SK-N-SH (cell line): ENCODE data around the gene MRPS7. TPM values are rescaled to one million over a fixed set of nuclear protein-coding genes. Genes with fewer than 3 reads are reported as not detected.

Experiments
- CTCF ChIA-PET: fragments of 300-600, 350-600 bp; formaldehyde crosslinking; extraction: SDS; loops from one replicate; lab custom pipeline; 2021; lab: Yijun Ruan, JAX
- POLR2A ChIA-PET: fragments of 350-600 bp; sonication (Branson Sonifier 250); formaldehyde crosslinking; extraction: SDS; loops from one replicate; lab custom pipeline; 2020; ENCODE audit warnings: antibody characterized with exemption, inconsistent platforms; lab: Yijun Ruan, JAX
- DNase-seq: peaks from one replicate; pipeline ENCODE4 v3.0.0; 2012
- H2AFZ ChIP-seq: fragments of 200-600 bp; sonication (generic); 2 replicates; pipeline ENCODE4 v1.8.1; 2016; ENCODE audit warnings: antibody characterized with exemption, mild to moderate bottlenecking, low read depth
- H3F3A ChIP-seq: fragments of 200-600 bp; sonication (generic); replicated peaks from 2 replicates; pipeline ENCODE3; 2016; ENCODE audit warnings: antibody characterized with exemption, mild to moderate bottlenecking; ENCODE audit not compliant: insufficient read depth
- H3K27ac ChIP-seq, 2 experiments: fragments of 200-500 bp in 1 of 2; fragments of 200-600 bp in 1 of 2; sonication (Bioruptor generic) in 1 of 2; sonication (generic), shearing (Covaris generic) in 1 of 2; 2 replicates each; pipeline versions ENCODE4 v1.5.1 to v1.6.1; 2014 to 2016; ENCODE audit warnings: low read depth in 2 of 2, inconsistent platforms in 1 of 2, low read length in 1 of 2, mild to moderate bottlenecking in 1 of 2, mixed read lengths in 1 of 2
- H3K27me3 ChIP-seq: fragments of 200-600 bp; sonication (generic), shearing (Covaris generic); 2 replicates; pipeline ENCODE4 v1.6.1; 2016; ENCODE audit warnings: mixed run types; ENCODE audit not compliant: insufficient read depth
- H3K36me3 ChIP-seq, 2 experiments: fragments of 200-500 bp in 1 of 2; fragments of 200-600 bp in 1 of 2; sonication (Bioruptor generic) in 1 of 2; sonication (generic) in 1 of 2; replicated peaks in 1 of 2; 2 replicates each; pipeline versions ENCODE3 to v1.5.1; 2014 to 2016; ENCODE audit warnings: low read length in 1 of 2, mild to moderate bottlenecking in 1 of 2; ENCODE audit not compliant: insufficient read depth in 2 of 2, control insufficient read depth in 1 of 2
- H3K4me1 ChIP-seq, 2 experiments: fragments of 200-500 bp in 1 of 2; fragments of 200-600 bp in 1 of 2; sonication (Bioruptor generic) in 1 of 2; sonication (generic), shearing (Covaris generic) in 1 of 2; 2 replicates each; pipeline versions ENCODE4 v1.5.1 to v1.6.1; 2014 to 2016; ENCODE audit warnings: low read depth in 1 of 2, low read length in 1 of 2, mixed run types in 1 of 2; ENCODE audit not compliant: insufficient read depth in 2 of 2, control insufficient read depth in 1 of 2
- H3K4me2 ChIP-seq: fragments of 200-600 bp; sonication (generic), shearing (Covaris generic); 2 replicates; pipeline ENCODE4 v1.6.1; 2017; ENCODE audit warnings: mixed run types
- H3K4me3 ChIP-seq, 2 experiments: fragments of 200-500 bp in 1 of 2; fragments of 200-600 bp in 1 of 2; sonication (Bioruptor generic) in 1 of 2; sonication (generic), shearing (Covaris generic) in 1 of 2; 2 replicates each; pipeline versions ENCODE4 v1.5.1 to v1.8.1; 2014 to 2016; ENCODE audit warnings: low read depth in 2 of 2, inconsistent platforms in 1 of 2, low read length in 1 of 2, mild to moderate bottlenecking in 1 of 2, mixed read lengths in 1 of 2, moderate library complexity in 1 of 2
- H3K79me2 ChIP-seq: fragments of 200-600 bp; sonication (generic); 2 replicates; pipeline ENCODE4 v1.8.1; 2017; ENCODE audit warnings: mild to moderate bottlenecking; ENCODE audit not compliant: insufficient read depth
- H3K9ac ChIP-seq: fragments of 200-600 bp; sonication (generic); 2 replicates; pipeline ENCODE4 v1.6.1; 2017; ENCODE audit warnings: mixed run types
- H3K9me2 ChIP-seq: fragments of 200-600 bp; sonication (generic); 2 replicates; pipeline ENCODE4 v1.6.1; 2017; ENCODE audit warnings: mixed run types
- H3K9me3 ChIP-seq: fragments of 200-600 bp; sonication (generic); 2 replicates; pipeline ENCODE4 v1.6.1; 2017; ENCODE audit warnings: mixed run types, mild to moderate bottlenecking, moderate library complexity
- H4K20me1 ChIP-seq: fragments of 200-600 bp; sonication (generic); 2 replicates; pipeline ENCODE4 v1.6.1; 2017; ENCODE audit warnings: mild to moderate bottlenecking, mixed run types; ENCODE audit not compliant: insufficient read depth
- CHD2 ChIP-seq: fragments of 150-350 bp; IDR thresholded peaks from 2 replicates; pipeline ENCODE4 v1.6.1; 2018; ENCODE audit warnings: low read length; ENCODE audit not compliant: partially characterized antibody
- ELF1 ChIP-seq: IDR thresholded peaks from 2 replicates; pipeline ENCODE4 v1.4.0; 2012
- GABPA ChIP-seq: IDR thresholded peaks from 2 replicates; pipeline ENCODE4 v1.4.0; 2012; ENCODE audit warnings: low read depth, mild to moderate bottlenecking
- IRF3 ChIP-seq: fragments of 150-350 bp; IDR thresholded peaks from 2 replicates; pipeline ENCODE4 v1.6.1; 2016; ENCODE audit warnings: mild to moderate bottlenecking, low read depth, low read length
- JUND ChIP-seq: IDR thresholded peaks from 2 replicates; pipeline ENCODE4 v1.4.0; 2012
- MEF2A ChIP-seq: IDR thresholded peaks from 2 replicates; pipeline ENCODE4 v1.4.0; 2012; ENCODE audit warnings: low read depth, borderline replicate concordance
- NFIC ChIP-seq: IDR thresholded peaks from 2 replicates; pipeline ENCODE4 v1.4.0; 2012; ENCODE audit warnings: borderline replicate concordance
- POLR2AphosphoS5 ChIP-seq: IDR thresholded peaks from 2 replicates; pipeline ENCODE4 v1.6.1; 2012; ENCODE audit warnings: low read depth, low read length
- RFX5 ChIP-seq: IDR thresholded peaks from 2 replicates; pipeline ENCODE4 v1.6.1; 2012; ENCODE audit warnings: mild to moderate bottlenecking, improper control_type of control experiment, low read length
- RXRA ChIP-seq: IDR thresholded peaks from 2 replicates; pipeline ENCODE4 v1.4.0; 2012; ENCODE audit warnings: low read depth, mild to moderate bottlenecking, borderline replicate concordance
- SIN3A ChIP-seq: IDR thresholded peaks from 2 replicates; pipeline ENCODE4 v1.6.1; 2012; ENCODE audit warnings: low read depth, mild to moderate bottlenecking, low read length, moderate library complexity, borderline replicate concordance
- TCF12 ChIP-seq: IDR thresholded peaks from 2 replicates; pipeline ENCODE4 v1.4.0; 2012
- USF1 ChIP-seq: IDR thresholded peaks from 2 replicates; pipeline ENCODE4 v1.4.0; 2012; ENCODE audit warnings: low read depth, borderline replicate concordance
- WGBS: methylation state at CpG from one replicate; pipeline ENCODE4 v1.1.6; 2017; ENCODE audit warnings: low lambda C conversion rate; 5-methylcytosine and 5-hydroxymethylcytosine counted together
- polyA plus RNA-seq, 3 experiments: library from polyadenylated mRNA; depleted of rRNA; stranded (reverse); fragments of >200 nt; gene quantifications; 2 replicates each; pipeline ENCODE4 v1.2.3, GENCODE V29; 2012

MRPS7 gene
- polyA plus RNA-seq, 1 of the 3 experiments (the other 2 are of a cell fraction): 82.8 TPM

- 97% methylated on average over 12 of the region's 12 CpGs for WGBS
- Histone ChIP-seq H3K79me2 (peaks cover 38% of the 10 kb centered on the region), H3K36me3 (peaks cover 28 to 53% of the 10 kb centered on the region in 2 experiments), H3K9me3 (no peaks in the 10 kb centered on the region), H3K27ac (no peak overlapping the region; a peak in 1 of 4 replicates), H4K20me1 (peaks cover 12% of the 10 kb centered on the region), H3K9ac (no peak overlapping the region), H3K4me1 (peaks cover 0 to 4% of the 10 kb centered on the region in 2 experiments; a peak in 1 of 4 replicates), H3F3A (peaks cover 1% of the 10 kb centered on the region), H3K4me3 (no peak overlapping the region), H3K4me2 (no peak overlapping the region), H3K9me2 (no peaks in the 10 kb centered on the region), H3K27me3 (no peaks in the 10 kb centered on the region), H2AFZ (no peak overlapping the region)
- TF ChIP-seq MEF2A: no peak
- no peak for TF ChIP-seq ELF1
- TF ChIP-seq POLR2AphosphoS5: no peak
- TF ChIP-seq JUND: no peak
- no peak for TF ChIP-seq NFIC
- TF ChIP-seq SIN3A: no peak
- no peak for TF ChIP-seq RXRA
- TF ChIP-seq RFX5: no peak
- no peak for TF ChIP-seq GABPA
- no peak for TF ChIP-seq CHD2
- TF ChIP-seq IRF3: no peak
- CTCF ChIA-PET: interaction anchor here (0.5 to 3.1 kb wide), 9 partner anchors 8 to 166 kb away, joined by 3 to 15 read pairs (median 5); partner anchors contain the start of genes GGA3 and MIF4GD
- no peak for DNase-seq
- POLR2A ChIA-PET: interaction anchor here (0.7 kb wide), 1 partner anchor 14 kb away, joined by 4 read pairs; no protein-coding TSS in a partner anchor
Observed at GRCh38 chr17:75246404-75246803, 15.3 kb upstream of the MRPS7 start.

- Histone ChIP-seq H3K79me2 (peaks cover 60% of the 10 kb centered on the region), H3K27ac (no peak overlapping the region), H3K4me3 (no peak overlapping the region), H3K36me3 (peaks cover 17 to 22% of the 10 kb centered on the region in 2 experiments), H3K4me2 (no peak overlapping the region), H3K9me2 (no peaks in the 10 kb centered on the region), H3K4me1 (peaks cover 0 to 4% of the 10 kb centered on the region in 2 experiments; a peak in 1 of 4 replicates), H3F3A (no peaks in the 10 kb centered on the region), H4K20me1 (peaks cover 26% of the 10 kb centered on the region), H3K9ac (no peak overlapping the region), H3K9me3 (no peaks in the 10 kb centered on the region), H2AFZ (no peak overlapping the region), H3K27me3 (no peaks in the 10 kb centered on the region)
- POLR2A ChIA-PET: interaction anchor here (1.3 to 1.7 kb wide), 2 partner anchors 12 to 144 kb away, joined by 4 to 9 read pairs; partner anchors contain the start of genes GGA3 and MRPS7
- no peak for TF ChIP-seq SIN3A
- no peak for TF ChIP-seq USF1
- no peak for TF ChIP-seq TCF12
- no peak for DNase-seq
- CTCF ChIA-PET: interaction anchor here (0.9 to 3.8 kb wide), 6 partner anchors 11 to 163 kb away, joined by 3 to 51 read pairs (median 10); partner anchors contain the start of genes GGA3, MIF4GD and MRPS7
- WGBS: 82% methylated on average over 4 of the region's 4 CpGs
Observed at GRCh38 chr17:75249564-75249963, 12.1 kb upstream of the MRPS7 start.
